Measurements from ENCODE around the gene PLD2. TPM values are rescaled to one million over a fixed set of nuclear protein-coding genes. Genes with fewer than 3 reads are reported as not detected.

The PLD2 gene
- total and polyA plus RNA-seq, 9 of the 15 experiments (the other 6 are each of a cell fraction or from before 2014, with no cell fraction given): 0.20 to 7.5 (median 3.3) TPM

- TF ChIP-seq, protein P1, sequence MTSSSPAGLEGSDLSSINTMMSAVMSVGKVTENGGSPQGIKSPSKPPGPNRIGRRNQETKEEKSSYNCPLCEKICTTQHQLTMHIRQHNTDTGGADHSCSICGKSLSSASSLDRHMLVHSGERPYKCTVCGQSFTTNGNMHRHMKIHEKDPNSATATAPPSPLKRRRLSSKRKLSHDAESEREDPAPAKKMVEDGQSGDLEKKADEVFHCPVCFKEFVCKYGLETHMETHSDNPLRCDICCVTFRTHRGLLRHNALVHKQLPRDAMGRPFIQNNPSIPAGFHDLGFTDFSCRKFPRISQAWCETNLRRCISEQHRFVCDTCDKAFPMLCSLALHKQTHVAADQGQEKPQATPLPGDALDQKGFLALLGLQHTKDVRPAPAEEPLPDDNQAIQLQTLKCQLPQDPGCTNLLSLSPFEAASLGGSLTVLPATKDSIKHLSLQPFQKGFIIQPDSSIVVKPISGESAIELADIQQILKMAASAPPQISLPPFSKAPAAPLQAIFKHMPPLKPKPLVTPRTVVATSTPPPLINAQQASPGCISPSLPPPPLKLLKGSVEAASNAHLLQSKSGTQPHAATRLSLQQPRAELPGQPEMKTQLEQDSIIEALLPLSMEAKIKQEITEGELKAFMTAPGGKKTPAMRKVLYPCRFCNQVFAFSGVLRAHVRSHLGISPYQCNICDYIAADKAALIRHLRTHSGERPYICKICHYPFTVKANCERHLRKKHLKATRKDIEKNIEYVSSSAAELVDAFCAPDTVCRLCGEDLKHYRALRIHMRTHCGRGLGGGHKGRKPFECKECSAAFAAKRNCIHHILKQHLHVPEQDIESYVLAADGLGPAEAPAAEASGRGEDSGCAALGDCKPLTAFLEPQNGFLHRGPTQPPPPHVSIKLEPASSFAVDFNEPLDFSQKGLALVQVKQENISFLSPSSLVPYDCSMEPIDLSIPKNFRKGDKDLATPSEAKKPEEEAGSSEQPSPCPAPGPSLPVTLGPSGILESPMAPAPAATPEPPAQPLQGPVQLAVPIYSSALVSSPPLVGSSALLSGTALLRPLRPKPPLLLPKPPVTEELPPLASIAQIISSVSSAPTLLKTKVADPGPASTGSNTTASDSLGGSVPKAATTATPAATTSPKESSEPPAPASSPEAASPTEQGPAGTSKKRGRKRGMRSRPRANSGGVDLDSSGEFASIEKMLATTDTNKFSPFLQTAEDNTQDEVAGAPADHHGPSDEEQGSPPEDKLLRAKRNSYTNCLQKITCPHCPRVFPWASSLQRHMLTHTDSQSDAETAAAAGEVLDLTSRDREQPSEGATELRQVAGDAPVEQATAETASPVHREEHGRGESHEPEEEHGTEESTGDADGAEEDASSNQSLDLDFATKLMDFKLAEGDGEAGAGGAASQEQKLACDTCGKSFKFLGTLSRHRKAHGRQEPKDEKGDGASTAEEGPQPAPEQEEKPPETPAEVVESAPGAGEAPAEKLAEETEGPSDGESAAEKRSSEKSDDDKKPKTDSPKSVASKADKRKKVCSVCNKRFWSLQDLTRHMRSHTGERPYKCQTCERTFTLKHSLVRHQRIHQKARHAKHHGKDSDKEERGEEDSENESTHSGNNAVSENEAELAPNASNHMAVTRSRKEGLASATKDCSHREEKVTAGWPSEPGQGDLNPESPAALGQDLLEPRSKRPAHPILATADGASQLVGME (CRISPR knock-in tag; IDR thresholded peaks at IDR 0.05): no peak
- TF ChIP-seq E4F1 (CRISPR knock-in tag; IDR thresholded peaks at IDR 0.05; ENCODE audit: borderline replicate concordance): no peak
- TF ChIP-seq, protein P2, sequence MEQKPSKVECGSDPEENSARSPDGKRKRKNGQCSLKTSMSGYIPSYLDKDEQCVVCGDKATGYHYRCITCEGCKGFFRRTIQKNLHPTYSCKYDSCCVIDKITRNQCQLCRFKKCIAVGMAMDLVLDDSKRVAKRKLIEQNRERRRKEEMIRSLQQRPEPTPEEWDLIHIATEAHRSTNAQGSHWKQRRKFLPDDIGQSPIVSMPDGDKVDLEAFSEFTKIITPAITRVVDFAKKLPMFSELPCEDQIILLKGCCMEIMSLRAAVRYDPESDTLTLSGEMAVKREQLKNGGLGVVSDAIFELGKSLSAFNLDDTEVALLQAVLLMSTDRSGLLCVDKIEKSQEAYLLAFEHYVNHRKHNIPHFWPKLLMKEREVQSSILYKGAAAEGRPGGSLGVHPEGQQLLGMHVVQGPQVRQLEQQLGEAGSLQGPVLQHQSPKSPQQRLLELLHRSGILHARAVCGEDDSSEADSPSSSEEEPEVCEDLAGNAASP (IDR thresholded peaks at IDR 0.05): no peak
- TF ChIP-seq, protein P3, sequence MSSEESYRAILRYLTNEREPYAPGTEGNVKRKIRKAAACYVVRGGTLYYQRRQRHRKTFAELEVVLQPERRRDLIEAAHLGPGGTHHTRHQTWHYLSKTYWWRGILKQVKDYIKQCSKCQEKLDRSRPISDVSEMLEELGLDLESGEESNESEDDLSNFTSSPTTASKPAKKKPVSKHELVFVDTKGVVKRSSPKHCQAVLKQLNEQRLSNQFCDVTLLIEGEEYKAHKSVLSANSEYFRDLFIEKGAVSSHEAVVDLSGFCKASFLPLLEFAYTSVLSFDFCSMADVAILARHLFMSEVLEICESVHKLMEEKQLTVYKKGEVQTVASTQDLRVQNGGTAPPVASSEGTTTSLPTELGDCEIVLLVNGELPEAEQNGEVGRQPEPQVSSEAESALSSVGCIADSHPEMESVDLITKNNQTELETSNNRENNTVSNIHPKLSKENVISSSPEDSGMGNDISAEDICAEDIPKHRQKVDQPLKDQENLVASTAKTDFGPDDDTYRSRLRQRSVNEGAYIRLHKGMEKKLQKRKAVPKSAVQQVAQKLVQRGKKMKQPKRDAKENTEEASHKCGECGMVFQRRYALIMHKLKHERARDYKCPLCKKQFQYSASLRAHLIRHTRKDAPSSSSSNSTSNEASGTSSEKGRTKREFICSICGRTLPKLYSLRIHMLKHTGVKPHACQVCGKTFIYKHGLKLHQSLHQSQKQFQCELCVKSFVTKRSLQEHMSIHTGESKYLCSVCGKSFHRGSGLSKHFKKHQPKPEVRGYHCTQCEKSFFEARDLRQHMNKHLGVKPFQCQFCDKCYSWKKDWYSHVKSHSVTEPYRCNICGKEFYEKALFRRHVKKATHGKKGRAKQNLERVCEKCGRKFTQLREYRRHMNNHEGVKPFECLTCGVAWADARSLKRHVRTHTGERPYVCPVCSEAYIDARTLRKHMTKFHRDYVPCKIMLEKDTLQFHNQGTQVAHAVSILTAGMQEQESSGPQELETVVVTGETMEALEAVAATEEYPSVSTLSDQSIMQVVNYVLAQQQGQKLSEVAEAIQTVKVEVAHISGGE (CRISPR knock-in tag; IDR thresholded peaks at IDR 0.05): no peak
- TF ChIP-seq U2AF2 (optimal IDR thresholded peaks at IDR 0.05; ENCODE audit: low read depth, low read length): no peak
- TF ChIP-seq POLR2AphosphoS5 (IDR thresholded peaks at IDR 0.05; ENCODE audit: control insufficient read depth, insufficient read depth, low read depth, low read length): no peak
- TF ChIP-seq ZNF311 (CRISPR knock-in tag; IDR thresholded peaks at IDR 0.05): no peak
- no peak for TF ChIP-seq DPF2 (IDR thresholded peaks at IDR 0.05)
- no peak for TF ChIP-seq SIX5 (IDR thresholded peaks at IDR 0.05; ENCODE audit: borderline replicate concordance in 1 of 2, insufficient read depth in 1 of 2, low read depth in 1 of 2, low read length in 2 of 2)
- TF ChIP-seq SUPT5H (IDR thresholded peaks at IDR 0.05): no peak
- no peak for TF ChIP-seq MYBL2 (IDR thresholded peaks at IDR 0.05; ENCODE audit: low read depth)
- TF ChIP-seq MYBL2 (CRISPR knock-in tag; IDR thresholded peaks at IDR 0.05; ENCODE audit: borderline replicate concordance): no peak
Observed at GRCh38 chr17:4860651-4861050, 53.7 kb downstream of the PLD2 start (continued).
